ENCODE data around the gene ZMIZ1. TPM values are rescaled to one million over a fixed set of nuclear protein-coding genes. Genes with fewer than 3 reads are reported as not detected.

Gene ZMIZ1
- total RNA-seq, 1 experiment from 2014 or later: 35.8 TPM

DNA sequence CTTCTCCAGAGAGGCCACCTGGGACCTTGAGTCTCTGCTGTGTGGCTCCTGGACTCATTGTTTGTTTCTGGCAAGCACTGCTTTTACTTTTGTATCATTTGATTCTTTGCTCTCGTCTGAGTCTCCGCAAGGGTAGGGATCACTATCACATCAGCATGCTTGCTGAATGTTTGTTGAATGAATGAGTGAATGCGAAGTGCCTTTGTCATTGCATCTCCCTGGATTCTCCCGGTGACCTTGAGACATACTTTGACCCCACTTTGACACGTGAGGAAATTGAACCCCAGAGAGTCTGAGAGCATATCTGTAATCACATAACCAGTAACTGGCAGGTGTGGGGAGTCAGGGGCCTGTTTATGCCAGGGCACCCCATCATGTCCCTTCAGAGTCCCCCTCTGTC is 92.8 kb downstream of the ZMIZ1 start:
- Histone ChIP-seq H3K27me3 (replicated peaks; ENCODE audit: insufficient read depth, low read depth, low read length, poor library complexity) (no peaks in the 10 kb centered on the region), H3K4me3 (ENCODE audit: low read depth, low read length, poor library complexity, severe bottlenecking) (no peak overlapping the region), H3K27ac (ENCODE audit: low read depth, low read length, poor library complexity, severe bottlenecking) (no peak overlapping the region), H3K4me1 (ENCODE audit: insufficient read depth, low read length, poor library complexity, severe bottlenecking) (peaks cover 18% of the 10 kb centered on the region), H3K9me3 (ENCODE audit: low read depth, low read length, poor library complexity, severe bottlenecking) (no peaks in the 10 kb centered on the region), H3K36me3 (ENCODE audit: insufficient read depth, low read length, poor library complexity, severe bottlenecking) (no peaks in the 10 kb centered on the region)
- ChIA-PET POLR2A (ENCODE audit: low non-redundant PET) (no interaction called here), CTCF (no interaction called here)
- TF ChIP-seq EZH2 (IDR thresholded peaks at IDR 0.05; ENCODE audit: borderline replicate concordance, low read depth, low read length, poor library complexity, severe bottlenecking): no peak
- intact Hi-C loops (cut with micrococcal nuclease; ENCODE audit: unreplicated experiment): no loop called here
- DNase-seq (ENCODE audit: low spot score): no peak
- BruUV-seq (replicated peaks): no TSS peak

DNA sequence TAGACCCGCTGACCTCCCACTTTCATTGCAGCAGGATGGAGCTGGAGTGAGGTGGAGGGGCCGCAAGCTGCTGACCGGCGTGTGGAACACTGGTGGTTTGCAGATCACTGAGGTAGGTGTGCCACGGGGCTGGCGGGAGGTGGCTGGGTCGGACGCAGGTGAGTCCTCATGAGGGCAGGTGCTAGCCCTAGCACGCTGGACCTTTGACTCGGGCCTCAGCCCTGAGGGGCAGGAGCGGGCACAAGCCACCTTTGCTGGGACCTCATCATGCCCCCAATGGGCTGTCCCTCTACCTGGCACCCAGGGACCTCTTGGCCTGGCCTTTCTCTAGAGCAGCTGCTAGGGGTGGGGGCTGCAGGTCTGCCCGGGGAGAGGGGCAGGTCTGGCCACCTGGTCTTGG is 93.3 kb downstream of the ZMIZ1 start:
- BruUV-seq (replicated peaks): no TSS peak
- no peaks in the 10 kb centered on the region for H3K27me3 ChIP-seq (replicated peaks; ENCODE audit: insufficient read depth, low read depth, low read length, poor library complexity)
- H3K4me3 ChIP-seq (ENCODE audit: low read depth, low read length, poor library complexity, severe bottlenecking): no peak overlapping the region
- no peak overlapping the region for H3K27ac ChIP-seq (ENCODE audit: low read depth, low read length, poor library complexity, severe bottlenecking)
- DNase-seq (ENCODE audit: low spot score): no peak
- intact Hi-C loops (cut with micrococcal nuclease; ENCODE audit: unreplicated experiment): no loop called here
- H3K9me3 ChIP-seq (ENCODE audit: low read depth, low read length, poor library complexity, severe bottlenecking): no peaks in the 10 kb centered on the region
- H3K36me3 ChIP-seq (ENCODE audit: insufficient read depth, low read length, poor library complexity, severe bottlenecking): no peaks in the 10 kb centered on the region
- CTCF ChIA-PET: no interaction called here
- POLR2A ChIA-PET (ENCODE audit: low non-redundant PET): no interaction called here
- TF ChIP-seq, protein P1, sequence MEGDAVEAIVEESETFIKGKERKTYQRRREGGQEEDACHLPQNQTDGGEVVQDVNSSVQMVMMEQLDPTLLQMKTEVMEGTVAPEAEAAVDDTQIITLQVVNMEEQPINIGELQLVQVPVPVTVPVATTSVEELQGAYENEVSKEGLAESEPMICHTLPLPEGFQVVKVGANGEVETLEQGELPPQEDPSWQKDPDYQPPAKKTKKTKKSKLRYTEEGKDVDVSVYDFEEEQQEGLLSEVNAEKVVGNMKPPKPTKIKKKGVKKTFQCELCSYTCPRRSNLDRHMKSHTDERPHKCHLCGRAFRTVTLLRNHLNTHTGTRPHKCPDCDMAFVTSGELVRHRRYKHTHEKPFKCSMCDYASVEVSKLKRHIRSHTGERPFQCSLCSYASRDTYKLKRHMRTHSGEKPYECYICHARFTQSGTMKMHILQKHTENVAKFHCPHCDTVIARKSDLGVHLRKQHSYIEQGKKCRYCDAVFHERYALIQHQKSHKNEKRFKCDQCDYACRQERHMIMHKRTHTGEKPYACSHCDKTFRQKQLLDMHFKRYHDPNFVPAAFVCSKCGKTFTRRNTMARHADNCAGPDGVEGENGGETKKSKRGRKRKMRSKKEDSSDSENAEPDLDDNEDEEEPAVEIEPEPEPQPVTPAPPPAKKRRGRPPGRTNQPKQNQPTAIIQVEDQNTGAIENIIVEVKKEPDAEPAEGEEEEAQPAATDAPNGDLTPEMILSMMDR (conservative IDR thresholded peaks at IDR 0.05; ENCODE audit: low read depth, low read length): no peak
- no peak for TF ChIP-seq EZH2 (IDR thresholded peaks at IDR 0.05; ENCODE audit: borderline replicate concordance, low read depth, low read length, poor library complexity, severe bottlenecking)
- peaks cover 18% of the 10 kb centered on the region for H3K4me1 ChIP-seq (ENCODE audit: insufficient read depth, low read length, poor library complexity, severe bottlenecking)

DNA sequence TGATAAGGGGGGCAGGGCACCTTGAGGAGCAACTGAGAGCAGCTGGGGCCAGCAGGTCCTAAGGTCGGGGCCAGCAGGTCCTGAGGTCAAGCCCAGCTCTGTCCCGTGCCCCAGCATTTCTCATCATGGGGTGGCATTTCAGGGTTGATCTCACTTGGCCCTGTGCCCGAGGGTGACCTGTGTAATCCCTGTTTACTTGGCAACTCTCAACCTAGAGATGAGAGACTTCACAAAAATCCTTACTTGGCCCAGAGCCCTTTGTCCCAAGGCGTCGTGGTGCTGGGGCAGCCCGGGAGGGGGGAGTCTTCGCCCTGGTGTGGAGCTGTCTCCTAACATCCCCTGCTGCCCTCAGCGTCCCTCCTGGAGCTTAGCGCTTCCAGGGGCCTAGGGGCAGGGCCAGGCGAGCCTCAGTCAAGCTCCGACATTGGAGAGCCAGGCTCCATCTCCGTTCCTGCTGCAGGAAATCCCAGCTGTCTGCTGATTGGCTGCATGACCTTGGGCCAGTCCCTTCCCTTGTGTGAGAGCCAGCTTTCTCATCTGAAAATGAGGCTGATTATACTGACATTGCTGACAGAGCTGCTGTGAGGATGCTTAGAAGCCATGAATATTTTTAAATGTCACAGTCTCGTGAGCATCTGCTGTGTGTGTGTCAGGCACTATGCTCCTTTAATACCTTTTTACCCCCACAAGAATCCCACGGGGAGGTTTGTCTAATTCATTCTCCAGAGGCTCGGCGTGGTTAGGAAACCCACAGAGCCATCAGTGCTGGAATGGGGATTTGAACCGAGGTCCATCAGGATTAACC is 94.3 kb downstream of the ZMIZ1 start:
- DNase-seq (ENCODE audit: low spot score): no peak
- no TSS peak for BruUV-seq (replicated peaks)
- peaks cover 7% of the 10 kb centered on the region for H3K4me1 ChIP-seq (ENCODE audit: insufficient read depth, low read length, poor library complexity, severe bottlenecking)
- intact Hi-C loops (cut with micrococcal nuclease; ENCODE audit: unreplicated experiment): no loop called here
- ChIA-PET POLR2A (ENCODE audit: low non-redundant PET) (no interaction called here), CTCF (no interaction called here)
- no peaks in the 10 kb centered on the region for H3K36me3 ChIP-seq (ENCODE audit: insufficient read depth, low read length, poor library complexity, severe bottlenecking)
- TF ChIP-seq, protein P1 (conservative IDR thresholded peaks at IDR 0.05; ENCODE audit: low read depth, low read length): no peak
- no peak for TF ChIP-seq EZH2 (IDR thresholded peaks at IDR 0.05; ENCODE audit: borderline replicate concordance, low read depth, low read length, poor library complexity, severe bottlenecking)
- H3K27me3 ChIP-seq (replicated peaks; ENCODE audit: insufficient read depth, low read depth, low read length, poor library complexity): no peaks in the 10 kb centered on the region
- no peak overlapping the region for H3K27ac ChIP-seq (ENCODE audit: low read depth, low read length, poor library complexity, severe bottlenecking)
- no peak overlapping the region for H3K4me3 ChIP-seq (ENCODE audit: low read depth, low read length, poor library complexity, severe bottlenecking)
- no peaks in the 10 kb centered on the region for H3K9me3 ChIP-seq (ENCODE audit: low read depth, low read length, poor library complexity, severe bottlenecking)

DNA sequence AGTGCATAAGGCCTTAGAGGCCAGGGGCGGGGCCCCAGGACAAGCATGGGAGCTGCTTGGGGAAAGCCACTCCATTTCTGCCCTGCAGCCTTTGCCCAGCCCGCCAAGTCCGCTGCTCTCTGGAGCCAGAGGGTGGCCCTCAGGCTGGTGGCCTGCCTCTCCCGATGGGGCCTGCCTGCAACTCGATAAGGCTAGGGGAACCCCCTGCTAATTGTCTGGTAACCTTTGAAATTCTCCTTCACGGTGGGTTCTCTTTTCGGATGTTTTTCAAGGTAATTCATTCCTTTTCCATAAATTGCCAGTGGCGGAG is 94.9 kb downstream of the ZMIZ1 start:
- H3K4me1 ChIP-seq (ENCODE audit: insufficient read depth, low read length, poor library complexity, severe bottlenecking): peaks cover 2% of the 10 kb centered on the region
- ChIA-PET POLR2A (ENCODE audit: low non-redundant PET) (no interaction called here), CTCF (no interaction called here)
- H3K36me3 ChIP-seq (ENCODE audit: insufficient read depth, low read length, poor library complexity, severe bottlenecking): no peaks in the 10 kb centered on the region
- DNase-seq (ENCODE audit: low spot score): no peak
- TF ChIP-seq EZH2 (IDR thresholded peaks at IDR 0.05; ENCODE audit: borderline replicate concordance, low read depth, low read length, poor library complexity, severe bottlenecking): no peak
- H3K4me3 ChIP-seq (ENCODE audit: low read depth, low read length, poor library complexity, severe bottlenecking): no peak overlapping the region
- H3K27ac ChIP-seq (ENCODE audit: low read depth, low read length, poor library complexity, severe bottlenecking): no peak overlapping the region
- intact Hi-C loops (cut with micrococcal nuclease; ENCODE audit: unreplicated experiment): no loop called here
- BruUV-seq (replicated peaks): no TSS peak
- H3K27me3 ChIP-seq (replicated peaks; ENCODE audit: insufficient read depth, low read depth, low read length, poor library complexity): no peaks in the 10 kb centered on the region
- no peaks in the 10 kb centered on the region for H3K9me3 ChIP-seq (ENCODE audit: low read depth, low read length, poor library complexity, severe bottlenecking)
